COLO668 (cell line): Measurements from ENCODE around the gene STAT6.

Experiments
- DNase-seq: peaks from one replicate; lab custom pipeline; 2025; ENCODE audit not compliant: unreplicated experiment; lab: John Stamatoyannopoulos, UW

Gene STAT6, protein sequence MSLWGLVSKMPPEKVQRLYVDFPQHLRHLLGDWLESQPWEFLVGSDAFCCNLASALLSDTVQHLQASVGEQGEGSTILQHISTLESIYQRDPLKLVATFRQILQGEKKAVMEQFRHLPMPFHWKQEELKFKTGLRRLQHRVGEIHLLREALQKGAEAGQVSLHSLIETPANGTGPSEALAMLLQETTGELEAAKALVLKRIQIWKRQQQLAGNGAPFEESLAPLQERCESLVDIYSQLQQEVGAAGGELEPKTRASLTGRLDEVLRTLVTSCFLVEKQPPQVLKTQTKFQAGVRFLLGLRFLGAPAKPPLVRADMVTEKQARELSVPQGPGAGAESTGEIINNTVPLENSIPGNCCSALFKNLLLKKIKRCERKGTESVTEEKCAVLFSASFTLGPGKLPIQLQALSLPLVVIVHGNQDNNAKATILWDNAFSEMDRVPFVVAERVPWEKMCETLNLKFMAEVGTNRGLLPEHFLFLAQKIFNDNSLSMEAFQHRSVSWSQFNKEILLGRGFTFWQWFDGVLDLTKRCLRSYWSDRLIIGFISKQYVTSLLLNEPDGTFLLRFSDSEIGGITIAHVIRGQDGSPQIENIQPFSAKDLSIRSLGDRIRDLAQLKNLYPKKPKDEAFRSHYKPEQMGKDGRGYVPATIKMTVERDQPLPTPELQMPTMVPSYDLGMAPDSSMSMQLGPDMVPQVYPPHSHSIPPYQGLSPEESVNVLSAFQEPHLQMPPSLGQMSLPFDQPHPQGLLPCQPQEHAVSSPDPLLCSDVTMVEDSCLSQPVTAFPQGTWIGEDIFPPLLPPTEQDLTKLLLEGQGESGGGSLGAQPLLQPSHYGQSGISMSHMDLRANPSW

DNA sequence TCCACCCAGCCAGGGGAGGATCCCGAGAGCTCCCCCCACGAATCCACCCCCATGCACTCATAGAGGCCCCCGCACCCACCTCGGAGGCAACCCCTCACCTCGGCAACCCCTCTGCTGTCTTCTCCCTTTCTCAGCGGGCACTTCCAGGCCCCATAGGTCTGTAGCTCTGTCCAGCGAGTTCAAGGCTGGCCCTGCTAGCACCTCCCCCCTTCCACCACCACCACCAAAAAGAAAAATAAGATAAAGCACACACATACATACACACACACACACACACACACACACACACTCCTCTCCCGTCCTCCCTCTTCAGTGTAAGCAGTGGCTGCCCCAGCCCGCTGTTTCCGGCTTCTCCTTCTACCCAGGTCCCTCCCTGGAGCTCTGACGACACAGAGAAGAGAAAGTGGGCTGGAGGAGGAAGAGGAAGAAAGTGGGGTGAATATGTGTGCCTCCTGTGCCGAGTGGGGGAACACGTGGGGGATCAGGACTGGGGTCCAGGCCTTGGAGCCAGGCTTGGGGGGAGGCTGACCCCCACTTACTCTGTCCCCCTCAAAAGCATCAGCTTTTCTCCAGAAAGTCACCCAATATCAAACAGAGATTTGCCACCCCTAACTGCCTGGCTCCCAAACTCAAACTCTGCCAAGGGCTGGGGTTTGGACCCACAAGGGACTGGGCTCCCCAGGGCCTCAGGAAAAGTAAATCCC is at the start of gene STAT6:
Gene STAT6 (minus strand): TSS at position 332 of the 704 bp plus-strand sequence. CDS start 3,084 bp downstream, outside the sequence.
- peak; percentile 53 for DNase-seq

DNA sequence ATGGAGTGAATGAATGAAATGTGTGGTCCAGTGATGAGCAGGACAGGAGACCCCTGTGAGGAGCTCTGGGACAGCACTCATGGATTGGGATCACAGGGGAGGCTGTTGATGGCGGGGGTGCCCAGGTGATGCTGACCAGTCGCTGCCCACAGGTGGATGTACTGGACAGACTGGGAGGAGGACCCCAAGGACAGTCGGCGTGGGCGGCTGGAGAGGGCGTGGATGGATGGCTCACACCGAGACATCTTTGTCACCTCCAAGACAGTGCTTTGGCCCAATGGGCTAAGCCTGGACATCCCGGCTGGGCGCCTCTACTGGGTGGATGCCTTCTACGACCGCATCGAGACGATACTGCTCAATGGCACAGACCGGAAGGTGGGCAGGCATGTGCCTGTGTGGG is 49.6 kb upstream of the STAT6 start:
- no peak for DNase-seq

DNA sequence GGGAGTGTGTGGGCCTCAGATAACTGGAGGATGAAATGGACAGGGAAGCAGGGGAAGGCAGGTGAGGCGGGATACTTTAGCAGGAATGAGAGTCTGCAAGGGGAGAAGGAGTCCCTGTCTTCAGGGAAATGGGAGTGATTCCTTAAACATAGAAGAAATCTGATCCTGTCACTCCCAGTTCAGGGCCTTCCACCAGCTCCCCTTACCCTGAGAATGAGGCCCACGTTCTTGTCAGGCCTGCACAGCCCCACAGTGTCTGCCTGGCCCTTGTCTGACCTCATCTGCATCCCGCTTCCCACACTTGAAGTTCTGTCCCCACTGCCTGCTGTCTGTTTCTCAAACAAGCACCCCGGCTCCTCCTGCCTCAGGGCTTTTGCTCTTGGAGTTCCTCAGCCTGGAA is 48.9 kb upstream of the STAT6 start:
- no peak for DNase-seq

DNA sequence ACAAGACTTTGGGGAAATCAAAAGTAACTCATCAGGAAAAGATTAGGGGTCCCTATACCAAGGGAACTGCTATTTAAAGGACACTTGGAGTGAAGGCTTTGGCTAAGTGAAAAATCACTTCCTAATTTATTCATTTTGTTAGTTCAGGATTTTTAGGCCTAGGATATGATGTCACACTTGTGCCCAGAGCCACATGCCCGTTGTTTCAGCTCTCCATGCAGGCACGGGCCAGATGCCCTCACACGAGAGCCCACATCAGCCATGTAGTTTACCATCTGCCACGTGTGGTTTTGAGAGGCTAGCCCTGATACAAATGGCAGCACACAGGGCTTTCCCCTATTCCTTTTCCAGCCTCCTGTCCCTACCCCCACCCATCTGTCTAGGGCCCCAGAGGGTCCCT is 48.1 kb upstream of the STAT6 start:
- no peak for DNase-seq

DNA sequence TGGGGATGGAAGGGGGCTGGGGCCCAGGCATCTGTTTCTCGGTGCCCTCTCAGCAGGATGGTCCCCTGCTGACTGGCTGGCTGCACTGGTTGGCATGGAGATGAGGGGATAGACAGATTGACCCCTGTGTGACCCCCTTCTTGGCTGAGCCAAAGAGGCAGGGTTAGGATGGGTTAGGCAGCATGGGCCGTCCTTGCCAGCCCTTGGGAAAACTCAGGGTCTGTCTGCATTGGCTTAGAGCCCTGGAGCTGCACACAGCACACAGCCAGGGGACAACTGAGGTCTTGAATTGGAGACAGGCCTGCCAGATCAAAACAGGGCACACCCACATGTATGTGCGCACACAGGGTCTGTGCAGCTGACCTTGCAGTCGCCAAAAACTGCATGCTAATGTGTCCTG is 47.5 kb upstream of the STAT6 start:
- DNase-seq, result no peak

DNA sequence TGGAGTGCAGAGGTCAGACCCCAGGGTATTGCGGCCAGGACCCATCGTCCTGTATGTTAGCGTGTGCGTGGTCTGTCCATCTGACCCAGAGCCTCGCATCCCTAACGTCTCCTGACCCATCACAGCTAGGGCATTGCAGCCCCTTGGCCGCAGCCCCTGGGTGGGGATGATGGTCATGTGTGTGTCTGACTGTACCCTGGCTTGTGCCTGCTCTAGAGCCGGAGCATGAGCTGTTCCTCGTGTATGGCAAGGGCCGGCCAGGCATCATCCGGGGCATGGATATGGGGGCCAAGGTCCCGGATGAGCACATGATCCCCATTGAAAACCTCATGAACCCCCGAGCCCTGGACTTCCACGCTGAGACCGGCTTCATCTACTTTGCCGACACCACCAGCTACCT is 47.0 kb upstream of the STAT6 start:
- no peak for DNase-seq

DNA sequence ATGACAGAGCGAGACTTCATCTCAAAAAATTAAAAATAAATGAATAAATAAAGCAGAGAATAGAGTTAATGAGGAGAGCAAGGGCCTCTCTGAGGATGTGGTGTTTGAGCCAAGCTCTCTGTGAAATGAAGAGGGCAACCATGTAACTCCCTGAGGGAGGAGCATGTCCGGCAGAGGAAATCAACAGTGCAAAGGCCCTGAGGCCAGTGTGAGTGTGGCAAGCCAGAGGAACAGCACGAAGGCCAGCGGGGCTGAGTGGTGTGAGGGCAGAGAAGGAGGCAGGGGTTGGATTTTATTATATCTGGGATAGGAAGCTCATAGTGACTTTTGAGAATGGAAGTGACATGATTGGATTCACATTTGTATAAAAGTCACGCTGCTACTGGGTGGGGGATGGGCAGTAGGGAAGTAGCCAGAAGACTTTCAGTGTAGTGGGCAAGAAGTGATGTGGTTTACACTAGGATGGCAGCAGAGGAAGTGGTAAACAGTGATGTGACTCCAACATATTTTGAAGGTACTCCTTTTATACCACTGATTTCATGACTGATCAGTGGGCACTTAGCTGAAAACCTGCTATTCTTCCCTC is 46.5 kb upstream of the STAT6 start:
- DNase-seq, result no peak

DNA sequence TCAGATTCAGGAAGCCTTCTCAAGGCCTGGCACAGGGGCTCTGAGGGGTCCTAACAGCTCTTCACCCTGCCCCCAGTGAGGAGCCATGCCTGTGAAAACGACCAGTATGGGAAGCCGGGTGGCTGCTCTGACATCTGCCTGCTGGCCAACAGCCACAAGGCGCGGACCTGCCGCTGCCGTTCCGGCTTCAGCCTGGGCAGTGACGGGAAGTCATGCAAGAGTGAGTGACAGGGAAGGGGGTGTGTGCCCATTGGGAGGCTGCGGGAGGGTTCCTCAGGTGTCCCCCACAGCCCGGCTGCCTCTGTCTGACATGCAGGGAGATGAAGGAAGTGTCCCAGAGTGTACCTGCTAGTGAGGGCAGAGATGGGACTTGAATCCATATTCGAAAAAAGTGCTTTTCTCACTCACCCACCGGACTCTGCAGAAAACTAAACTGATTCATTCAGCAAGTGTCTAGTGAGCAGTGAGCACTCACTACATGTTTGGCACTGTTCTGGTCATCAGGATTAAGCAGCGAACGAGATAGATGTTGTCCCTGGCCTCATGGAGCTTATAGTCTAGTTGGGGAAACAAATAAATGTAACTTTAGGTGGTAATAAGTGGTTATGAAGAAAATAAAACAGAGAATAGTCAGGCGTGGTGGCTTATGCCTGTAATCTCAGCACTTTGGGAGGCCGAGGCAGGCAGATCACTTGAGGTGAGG is 45.7 kb upstream of the STAT6 start:
- peak; percentile 11 for DNase-seq

DNA sequence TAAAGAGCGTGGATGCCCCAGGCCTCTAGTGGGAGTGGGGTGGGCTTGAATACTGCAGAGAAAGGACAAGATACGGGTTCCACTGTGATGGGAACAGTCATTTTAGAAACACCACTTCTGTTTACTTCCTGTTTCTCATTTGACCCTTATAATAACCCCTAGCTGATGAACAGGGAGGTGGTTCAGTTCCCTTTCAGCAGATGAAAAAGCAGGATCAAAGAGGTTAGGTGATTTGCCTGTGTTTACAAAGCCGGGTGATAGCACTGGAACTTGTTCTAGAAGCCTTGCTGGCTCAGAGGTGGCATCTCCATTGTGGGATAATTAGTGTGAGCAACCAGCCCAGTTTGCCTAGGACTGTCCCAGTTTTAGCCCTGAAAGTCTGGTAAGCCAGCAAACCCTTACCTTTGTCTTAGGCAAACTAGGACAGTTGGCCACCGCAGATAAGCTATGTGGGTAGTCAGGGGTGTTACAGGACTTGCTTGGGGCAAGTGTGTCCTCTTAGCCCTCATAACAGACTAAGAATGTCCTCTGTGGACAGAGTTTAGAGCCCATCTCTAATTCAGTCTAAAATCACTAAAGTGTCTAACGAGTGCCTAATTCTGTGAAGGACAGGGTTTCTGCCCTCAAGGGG is 43.8 kb upstream of the STAT6 start:
- DNase-seq, result no peak

DNA sequence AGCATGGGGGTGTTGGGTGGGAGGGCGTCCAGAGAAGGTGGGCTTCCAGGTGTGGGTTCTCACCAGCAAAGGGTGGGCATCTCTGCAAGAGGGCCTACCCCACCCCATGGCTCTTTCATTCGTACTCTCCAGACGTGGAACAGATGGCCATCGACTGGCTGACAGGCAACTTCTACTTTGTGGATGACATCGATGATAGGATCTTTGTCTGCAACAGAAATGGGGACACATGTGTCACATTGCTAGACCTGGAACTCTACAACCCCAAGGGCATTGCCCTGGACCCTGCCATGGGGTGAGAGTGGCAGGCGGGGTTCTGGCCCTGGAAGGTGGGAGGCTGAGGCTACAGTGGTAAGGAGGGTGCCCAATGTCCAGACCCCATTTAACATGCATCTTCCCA is 42.9 kb upstream of the STAT6 start:
- no peak for DNase-seq

DNA sequence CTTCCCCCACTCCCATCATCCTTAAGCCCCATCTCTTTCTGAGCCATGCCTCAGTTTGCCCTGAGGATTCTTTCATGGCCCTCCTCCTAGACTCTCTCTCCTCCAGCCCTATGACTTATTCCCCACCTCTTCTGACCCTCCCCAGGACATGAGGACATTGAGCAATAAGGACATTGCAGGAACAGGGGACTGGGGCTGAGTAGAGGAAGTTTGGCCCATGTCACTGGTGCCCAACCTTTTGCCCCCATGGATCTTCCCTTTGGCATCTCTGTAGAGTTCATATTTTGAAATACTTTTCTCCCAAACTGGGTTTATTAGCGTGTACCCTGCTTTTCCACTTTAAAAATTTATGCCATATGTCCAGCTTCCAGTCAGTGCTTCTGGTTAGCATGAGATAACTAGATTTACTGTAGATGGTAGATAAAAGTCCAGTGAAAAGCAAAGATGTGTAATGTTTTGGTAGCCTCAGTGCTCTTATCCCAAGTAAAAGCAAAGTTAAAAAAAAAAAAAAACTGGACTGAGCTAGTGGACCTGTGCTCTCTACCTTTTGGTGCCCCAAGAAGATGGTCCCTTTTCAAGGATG is 42.3 kb upstream of the STAT6 start:
- DNase-seq, result no peak

DNA sequence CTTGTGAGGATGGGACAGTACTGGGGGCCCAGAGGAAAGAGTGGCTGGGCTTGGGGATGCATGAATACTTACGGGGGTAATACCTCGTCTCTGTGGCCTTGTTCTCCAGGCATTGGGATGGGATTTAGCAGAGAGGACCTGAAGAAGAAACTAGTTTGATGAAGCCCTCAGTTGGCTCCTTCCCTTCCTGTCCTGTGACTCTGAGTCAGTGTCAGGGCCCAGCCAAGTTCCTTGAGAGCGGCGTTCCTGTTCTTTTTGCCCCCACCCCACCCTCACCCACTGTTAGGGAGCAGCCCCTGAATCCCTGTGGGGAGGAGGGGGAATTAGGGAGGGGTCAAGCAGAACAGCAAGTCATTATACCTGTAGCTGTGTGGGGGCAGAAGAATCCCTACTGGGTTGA is 41.5 kb upstream of the STAT6 start:
- DNase-seq, result no peak

DNA sequence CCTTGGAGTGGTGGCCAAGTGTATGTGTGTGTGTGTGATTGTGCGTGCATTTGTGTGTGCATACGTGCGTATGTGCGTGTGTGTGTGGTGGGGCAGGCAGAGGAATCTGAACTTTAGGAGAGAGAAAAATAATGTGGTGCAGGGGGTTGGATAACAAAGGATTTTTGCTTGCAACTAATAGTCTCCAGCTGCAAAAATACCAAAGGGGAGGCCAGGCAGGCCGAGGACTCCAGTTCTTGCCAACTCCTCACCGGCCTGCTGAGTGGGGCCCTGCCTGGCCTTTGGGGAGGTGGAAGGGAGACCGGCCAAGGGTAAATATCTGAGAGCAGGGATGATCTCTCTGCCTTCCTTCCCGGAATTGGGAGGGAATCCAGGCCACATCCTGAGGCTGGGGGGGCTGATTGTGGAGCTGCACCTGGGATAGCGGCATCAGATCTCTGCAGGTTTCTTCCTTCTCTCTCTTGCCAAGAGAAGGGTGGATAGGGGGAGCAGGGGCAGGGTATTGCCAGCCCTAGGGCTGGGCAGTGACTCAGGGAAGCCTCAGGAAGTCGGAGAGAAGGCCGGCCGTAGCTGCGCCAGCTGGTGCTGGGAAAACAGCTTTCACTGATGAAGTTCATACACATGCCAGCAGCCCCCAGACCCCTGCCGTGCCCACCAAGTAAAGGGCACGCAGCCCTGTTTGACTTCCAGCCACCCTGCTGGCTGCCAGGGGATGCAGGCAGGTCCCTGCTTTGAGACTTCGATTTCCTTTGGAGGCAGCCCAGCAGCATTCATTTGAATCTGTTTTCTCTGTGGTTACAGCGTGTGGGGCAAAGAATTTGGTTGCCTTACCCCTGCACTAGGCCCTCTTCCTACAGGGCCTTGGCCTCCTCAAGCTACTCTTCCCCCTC is 40.8 kb upstream of the STAT6 start:
- no peak for DNase-seq

DNA sequence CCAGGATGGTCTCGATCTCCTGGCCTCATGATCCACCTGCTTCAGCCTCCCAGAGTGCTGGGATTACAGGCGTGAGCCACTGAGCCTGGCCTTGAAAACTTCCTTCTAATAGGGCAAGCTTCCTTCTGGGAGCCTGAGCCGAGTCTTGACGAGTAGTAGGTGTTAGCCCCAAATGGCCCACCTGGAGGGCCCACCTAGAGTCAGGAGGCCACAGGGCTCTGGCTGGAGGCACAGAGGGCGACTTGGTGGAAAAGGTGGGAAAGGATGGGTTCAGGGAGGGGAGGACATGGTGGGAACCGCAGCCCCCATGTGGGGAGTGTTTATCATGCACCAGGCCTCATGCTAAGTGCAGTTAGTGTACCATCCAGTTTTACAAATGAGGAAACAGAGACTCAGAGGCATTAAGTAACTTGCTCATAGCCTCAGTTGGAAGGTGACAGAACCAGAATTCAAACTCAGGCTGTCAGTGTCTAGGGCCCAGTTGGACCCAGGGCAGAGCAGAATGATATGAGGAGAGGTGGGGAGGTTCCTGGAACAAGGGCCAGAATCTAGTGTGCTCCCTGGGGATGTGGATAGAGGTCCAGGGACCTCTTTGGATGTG is 39.3 kb upstream of the STAT6 start:
- DNase-seq, result no peak

DNA sequence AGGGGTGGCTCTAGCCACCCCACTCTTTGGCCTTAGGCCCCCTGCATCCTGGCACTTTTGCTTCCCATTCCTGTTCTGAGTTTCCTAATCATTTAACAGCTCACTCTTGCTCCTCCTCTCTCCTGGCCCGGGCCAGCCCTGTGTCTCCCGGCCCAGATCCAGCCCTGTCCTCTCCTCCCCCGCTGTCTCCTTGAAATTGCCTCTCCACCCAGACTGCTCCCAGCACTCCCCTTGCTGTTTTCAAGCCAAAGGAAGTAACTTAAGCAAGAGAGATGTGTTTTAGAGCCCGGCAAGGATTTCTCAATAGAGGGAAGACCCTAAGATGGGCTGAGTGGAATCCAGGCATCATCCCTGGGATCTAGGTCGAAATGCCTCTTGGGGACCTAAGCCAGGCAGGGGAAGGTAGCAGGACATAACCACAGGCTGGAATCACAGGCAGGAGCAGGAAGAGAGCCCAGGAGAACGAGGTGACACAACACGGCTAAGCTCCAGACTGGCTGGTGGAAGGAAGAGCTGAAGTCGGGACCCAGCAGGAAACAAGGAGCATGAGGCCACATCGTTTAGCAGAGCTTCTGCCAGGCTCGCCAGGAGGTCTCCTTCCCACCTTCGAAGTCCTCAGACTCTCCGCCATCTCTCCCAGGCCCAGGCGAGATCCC is 38.2 kb upstream of the STAT6 start:
- no peak for DNase-seq

DNA sequence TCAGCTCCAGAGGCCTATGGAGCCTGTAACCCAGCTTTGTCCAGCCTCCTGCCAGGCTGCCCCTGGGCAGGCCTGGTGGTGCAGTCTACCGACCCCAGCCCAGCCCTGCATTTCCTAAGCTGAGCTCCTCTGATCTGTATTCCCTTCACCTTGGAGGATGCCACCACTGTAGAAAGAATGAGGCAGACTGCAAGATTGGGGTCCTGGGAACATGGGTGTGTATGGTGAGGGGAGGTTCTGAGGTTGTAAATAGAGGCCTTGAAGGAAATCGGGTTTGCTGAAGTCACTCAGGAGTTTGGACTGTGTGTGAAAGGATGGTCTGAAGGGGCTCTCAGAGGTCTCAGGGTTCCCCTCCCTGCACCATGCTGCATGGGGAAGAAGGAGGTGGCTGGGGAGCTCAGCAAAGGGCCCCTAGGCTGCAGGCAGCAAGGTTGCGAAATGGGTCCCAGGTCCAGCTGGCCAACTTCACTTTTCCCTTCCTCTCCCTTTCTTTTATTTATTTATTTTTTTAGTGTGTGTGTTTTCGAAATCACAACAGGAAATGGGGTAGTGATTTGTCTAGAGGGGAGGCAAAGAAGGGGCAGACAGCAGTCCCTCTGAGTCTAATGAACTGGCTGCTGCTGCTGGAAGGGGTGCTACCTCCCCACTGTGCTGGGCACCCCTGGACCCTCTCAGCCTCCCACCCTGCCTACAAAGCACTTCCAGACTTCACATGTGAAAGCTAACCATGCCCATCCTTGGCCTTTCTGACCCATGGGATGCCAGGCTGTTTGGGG is 37.5 kb upstream of the STAT6 start:
- DNase-seq, result no peak
